ENCODE data around the gene INS.

- TF ChIP-seq, protein P1, sequence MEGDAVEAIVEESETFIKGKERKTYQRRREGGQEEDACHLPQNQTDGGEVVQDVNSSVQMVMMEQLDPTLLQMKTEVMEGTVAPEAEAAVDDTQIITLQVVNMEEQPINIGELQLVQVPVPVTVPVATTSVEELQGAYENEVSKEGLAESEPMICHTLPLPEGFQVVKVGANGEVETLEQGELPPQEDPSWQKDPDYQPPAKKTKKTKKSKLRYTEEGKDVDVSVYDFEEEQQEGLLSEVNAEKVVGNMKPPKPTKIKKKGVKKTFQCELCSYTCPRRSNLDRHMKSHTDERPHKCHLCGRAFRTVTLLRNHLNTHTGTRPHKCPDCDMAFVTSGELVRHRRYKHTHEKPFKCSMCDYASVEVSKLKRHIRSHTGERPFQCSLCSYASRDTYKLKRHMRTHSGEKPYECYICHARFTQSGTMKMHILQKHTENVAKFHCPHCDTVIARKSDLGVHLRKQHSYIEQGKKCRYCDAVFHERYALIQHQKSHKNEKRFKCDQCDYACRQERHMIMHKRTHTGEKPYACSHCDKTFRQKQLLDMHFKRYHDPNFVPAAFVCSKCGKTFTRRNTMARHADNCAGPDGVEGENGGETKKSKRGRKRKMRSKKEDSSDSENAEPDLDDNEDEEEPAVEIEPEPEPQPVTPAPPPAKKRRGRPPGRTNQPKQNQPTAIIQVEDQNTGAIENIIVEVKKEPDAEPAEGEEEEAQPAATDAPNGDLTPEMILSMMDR (IDR thresholded peaks at IDR 0.05), result no peak
- TF ChIP-seq EP300 (IDR thresholded peaks at IDR 0.05; ENCODE audit: low read depth) (no peak), POLR2A (IDR thresholded peaks at IDR 0.05) (no peak), POLR2AphosphoS5 (IDR thresholded peaks at IDR 0.05) (no peak)
These were observed 21.1 kb upstream of the INS start for GRCh38 chr11:2182075-2182474.

Data from transverse colon (tissue), 4 donors.